Muscle layer of duodenum (tissue), 2 donors: Measurements from ENCODE around the gene TMEM239.
"Not testable (repeated sequence)": the region's sequence is repeated elsewhere in the genome, so short reads cannot be mapped to it uniquely, and the experiment has no call there.

ENCODE experiments used
- H3K27ac ChIP-seq: one replicate; pipeline ENCODE4 v1.7.0; 2013; ENCODE audit warnings: mild to moderate bottlenecking, low read length
- H3K27me3 ChIP-seq: one replicate; pipeline ENCODE4 v1.7.0; 2013; ENCODE audit warnings: low read depth, mild to moderate bottlenecking, control low read depth, low read length
- H3K36me3 ChIP-seq, 2 donors: one replicate each; pipeline ENCODE4 v1.7.0; 2013; ENCODE audit warnings: low read length in 2 of 2, control low read depth in 1 of 2, mild to moderate bottlenecking in 1 of 2; ENCODE audit not compliant: insufficient read depth in 2 of 2, control insufficient read depth in 1 of 2
- H3K4me1 ChIP-seq, 2 donors: one replicate each; pipeline ENCODE4 v1.7.0; 2013; ENCODE audit warnings: low read length in 2 of 2, mild to moderate bottlenecking in 2 of 2, control low read depth in 1 of 2, moderate library complexity in 1 of 2; ENCODE audit not compliant: insufficient read depth in 2 of 2, control insufficient read depth in 1 of 2
- H3K4me3 ChIP-seq, 2 donors: one replicate each; pipeline ENCODE4 v1.7.0; 2013; ENCODE audit warnings: low read length in 2 of 2, low read depth in 1 of 2, mild to moderate bottlenecking in 1 of 2
- H3K9me3 ChIP-seq, 2 donors: one replicate each; pipeline ENCODE4 v1.7.0; 2013; ENCODE audit warnings: low read length in 2 of 2, control low read depth in 1 of 2, mild to moderate bottlenecking in 1 of 2; ENCODE audit not compliant: control insufficient read depth in 1 of 2
- donor health status: healthy.

Gene TMEM239

DNA sequence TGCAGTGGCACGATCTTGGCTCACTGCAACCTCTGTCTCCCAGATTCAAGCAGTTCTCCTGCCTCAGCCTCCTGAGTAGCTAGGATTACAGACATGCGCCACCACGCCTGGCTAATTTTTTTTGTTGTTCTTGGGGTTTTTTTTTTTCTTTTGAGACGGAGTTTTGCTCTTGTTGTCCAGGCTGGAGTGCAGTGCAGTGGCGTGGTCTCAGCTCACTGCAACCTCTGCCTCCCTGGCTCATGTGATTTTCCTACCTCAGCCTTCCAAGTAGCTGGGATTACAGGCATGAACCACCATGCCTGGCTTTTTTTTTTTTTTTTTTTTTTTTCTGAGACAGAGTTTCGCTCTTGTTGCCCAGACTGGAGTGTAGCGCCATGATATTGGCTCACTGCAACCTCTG, 15.0 kb downstream of the TMEM239 start:
- H3K36me3 ChIP-seq, H3K4me1 ChIP-seq, H3K27me3 ChIP-seq, H3K9me3 ChIP-seq, H3K4me3 ChIP-seq, H3K27ac ChIP-seq: not testable (repeated sequence)

GRCh38 chr20:2833761-2834160, 17.6 kb downstream of the TMEM239 start:
- H3K9me3 ChIP-seq: no peaks in the 10 kb centered on the region
- peaks cover 5% of the 10 kb centered on the region for H3K27me3 ChIP-seq
- peaks cover 5 to 7% of the 10 kb centered on the region in 2 donors for H3K36me3 ChIP-seq
- H3K4me1 ChIP-seq: no peaks in the 10 kb centered on the region
- no peak overlapping the region for H3K4me3 ChIP-seq
- H3K27ac ChIP-seq: no peak overlapping the region

- Histone ChIP-seq H3K9me3 (no peaks in the 10 kb centered on the region), H3K4me1 (peaks cover 0 to under 1% of the 10 kb centered on the region in 2 donors), H3K27ac (no peak overlapping the region), H3K4me3 (no peak overlapping the region), H3K36me3 (peaks cover 5 to 7% of the 10 kb centered on the region in 2 donors), H3K27me3 (no peaks in the 10 kb centered on the region)
Observed at GRCh38 chr20:2834401-2835110, 18.4 kb downstream of the TMEM239 start.

DNA sequence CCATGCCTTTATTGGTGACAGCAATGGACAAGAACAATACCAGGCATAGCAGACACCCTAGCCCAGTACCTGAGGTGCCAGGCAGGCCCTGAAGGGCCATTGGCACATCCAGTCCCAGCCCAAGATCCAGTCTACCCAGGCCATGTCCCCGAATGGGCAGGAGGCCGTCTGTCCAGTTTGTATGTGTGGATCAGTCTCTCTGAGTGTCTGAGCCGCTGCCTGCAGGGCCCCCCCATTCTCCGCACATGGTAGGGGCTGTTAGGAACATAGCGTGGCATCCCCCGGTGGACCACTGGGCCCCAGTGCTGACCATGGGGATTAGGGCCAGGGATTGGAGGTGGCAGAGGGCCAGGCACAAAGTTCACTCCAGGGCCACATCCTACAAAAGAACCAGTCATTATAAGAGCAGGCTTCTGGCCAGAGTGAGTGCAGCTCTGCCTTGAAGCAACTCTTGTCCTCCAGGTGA, 19.2 kb downstream of the TMEM239 start:
- Histone ChIP-seq H3K27ac (no peak overlapping the region), H3K4me3 (no peak overlapping the region), H3K27me3 (no peaks in the 10 kb centered on the region), H3K9me3 (no peaks in the 10 kb centered on the region), H3K4me1 (peaks cover 0 to 6% of the 10 kb centered on the region in 2 donors), H3K36me3 (peaks cover 5 to 7% of the 10 kb centered on the region in 2 donors)

GRCh38 chr20:2836035-2836434, 19.9 kb downstream of the TMEM239 start:
- peaks cover 5 to 7% of the 10 kb centered on the region in 2 donors for H3K36me3 ChIP-seq
- no peak overlapping the region for H3K27ac ChIP-seq
- H3K4me3 ChIP-seq: no peak overlapping the region
- H3K9me3 ChIP-seq: no peaks in the 10 kb centered on the region
- H3K27me3 ChIP-seq: no peaks in the 10 kb centered on the region
- peaks cover 0 to 6% of the 10 kb centered on the region in 2 donors for H3K4me1 ChIP-seq

GRCh38 chr20:2837221-2837960, 21.2 kb downstream of the TMEM239 start:
- H3K27me3 ChIP-seq: no peaks in the 10 kb centered on the region

DNA sequence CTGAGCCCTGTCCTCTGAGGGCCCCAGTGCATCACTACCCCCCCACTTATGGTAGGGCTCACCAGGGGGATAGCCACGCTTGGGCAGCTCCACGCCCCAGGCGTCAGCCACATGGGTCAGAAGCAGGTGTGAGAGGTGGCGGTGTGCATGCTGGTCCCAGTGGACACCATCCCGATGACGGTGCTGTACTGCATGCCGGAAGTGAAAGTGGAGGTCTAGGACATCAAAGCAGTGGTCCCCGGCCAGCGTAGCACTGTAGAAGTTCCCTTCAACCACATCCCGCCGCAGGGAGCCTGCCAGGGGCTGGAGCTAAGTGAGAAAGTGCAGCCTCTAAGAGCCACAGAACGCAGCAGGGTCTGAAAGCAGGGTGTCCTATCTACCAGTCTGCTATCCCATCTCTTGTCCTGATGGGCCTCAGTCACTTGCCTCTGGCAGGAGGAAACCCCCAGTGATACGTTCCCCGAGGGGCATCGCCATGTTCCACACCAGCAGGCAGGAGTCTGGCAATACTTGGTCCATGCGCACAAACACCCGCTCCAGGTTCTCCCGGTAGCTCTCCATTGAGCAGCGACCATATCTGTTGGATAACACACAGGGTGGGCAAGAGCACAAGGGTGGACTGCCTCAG, 22.1 kb downstream of the TMEM239 start:
- H3K27me3 ChIP-seq: no peaks in the 10 kb centered on the region
- no peaks in the 10 kb centered on the region for H3K9me3 ChIP-seq
- peaks cover 5 to 7% of the 10 kb centered on the region in 2 donors for H3K36me3 ChIP-seq
- H3K27ac ChIP-seq: no peak overlapping the region
- H3K4me3 ChIP-seq: no peak overlapping the region
- H3K4me1 ChIP-seq: peaks cover 4 to 13% of the 10 kb centered on the region in 2 donors

More at GRCh38 chr20:2837221-2837960, 21.2 kb downstream of the TMEM239 start:
- Histone ChIP-seq H3K36me3 (peaks cover 5 to 7% of the 10 kb centered on the region in 2 donors), H3K4me1 (peaks cover 4 to 13% of the 10 kb centered on the region in 2 donors), H3K4me3 (no peak overlapping the region), H3K9me3 (no peaks in the 10 kb centered on the region), H3K27ac (no peak overlapping the region)

- no peak overlapping the region for H3K27ac ChIP-seq
- no peaks in the 10 kb centered on the region for H3K9me3 ChIP-seq
- H3K27me3 ChIP-seq: no peaks in the 10 kb centered on the region
- H3K36me3 ChIP-seq: peaks cover 5 to 7% of the 10 kb centered on the region in 2 donors
- peaks cover 4 to 13% of the 10 kb centered on the region in 2 donors for H3K4me1 ChIP-seq
- H3K4me3 ChIP-seq: peak overlapping the region; percentile 67 to 91
Observed at GRCh38 chr20:2838847-2839671, 22.9 kb downstream of the TMEM239 start.

- Histone ChIP-seq H3K9me3 (no peaks in the 10 kb centered on the region), H3K4me3 (peak overlapping the region; percentile 67 to 91), H3K27me3 (no peaks in the 10 kb centered on the region), H3K36me3 (peaks cover 5 to 11% of the 10 kb centered on the region in 2 donors), H3K27ac (no peak overlapping the region), H3K4me1 (peaks cover 4 to 13% of the 10 kb centered on the region in 2 donors)
Observed at GRCh38 chr20:2839732-2840137, 23.6 kb downstream of the TMEM239 start.

GRCh38 chr20:2840138-2840966, 24.2 kb downstream of the TMEM239 start, which contains the start of the genes PCED1A and VPS16:
Gene PCED1A (minus strand): TSS chr20:2840655. CDS start chr20:2839912, 743 bp downstream.
Gene VPS16 (plus strand): TSS chr20:2840745. CDS start chr20:2840775, 30 bp downstream.
- Histone ChIP-seq H3K27ac (peak within 1 kb of the TSS; percentile 82), H3K4me3 (peak within 1 kb of the TSS; percentile 75 to 91), H3K4me1 (peaks cover 4 to 13% of the 10 kb centered on the region in 2 donors), H3K27me3 (no peaks in the 10 kb centered on the region), H3K36me3 (peaks cover 5 to 11% of the 10 kb centered on the region in 2 donors), H3K9me3 (no peaks in the 10 kb centered on the region)
